Caco-2 (cell line): Measurements from ENCODE around the gene SLC25A29. TPM values are rescaled to one million over a fixed set of nuclear protein-coding genes. Genes with fewer than 3 reads are reported as not detected.

Experiments
- BruUV-seq: library from RNA; stranded (reverse); fragments of 400-500 nt; replicated peaks from 2 replicates; lab custom pipeline; 2021; lab: Mats Ljungman, UMichigan
- CTCF ChIA-PET: fragments of 300-600 bp; sonication (Branson Sonifier 250); formaldehyde crosslinking; loops from one replicate; lab custom pipeline; 2022; ENCODE audit warnings: antibody characterized with exemption; lab: Charles Lee
- POLR2A ChIA-PET: fragments of 300-600 bp; sonication (Branson Sonifier 250); formaldehyde crosslinking; loops from one replicate; lab custom pipeline; 2022; ENCODE audit warnings: antibody characterized with exemption; lab: Charles Lee
- DNase-seq, 2 experiments: peaks; one replicate each; pipeline versions ENCODE4 v3.0.0 to v3.0.0-alpha.2; 2020 to 2022
- H3K27me3 ChIP-seq: replicated peaks from 2 replicates; pipeline ENCODE4 v1.6.0; 2011; ENCODE audit warnings: low read length; ENCODE audit not compliant: control insufficient read depth, insufficient read depth
- H3K36me3 ChIP-seq: 2 replicates; pipeline ENCODE4 v1.5.1; 2011; ENCODE audit warnings: low read length; ENCODE audit not compliant: control insufficient read depth, insufficient read depth
- H3K4me1 ChIP-seq: fragments of 250-450 bp; sonication (Bioruptor Pico); 2 replicates; pipeline ENCODE4 v1.5.1; 2020; ENCODE audit warnings: mild to moderate bottlenecking
- H3K4me3 ChIP-seq: 2 replicates; pipeline ENCODE4 v1.5.1; 2011; ENCODE audit warnings: low read depth, mild to moderate bottlenecking, control low read depth, low read length
- H3K9me3 ChIP-seq: fragments of 250-450 bp; sonication (Bioruptor Pico); 2 replicates; pipeline ENCODE4 v1.5.1; 2020; ENCODE audit warnings: mild to moderate bottlenecking, moderate library complexity
- H3K27ac Mint-ChIP-seq: one replicate; pipeline ENCODE4 v1.8.0; 2022; ENCODE audit warnings: mixed read lengths; ENCODE audit not compliant: unreplicated experiment
- H3K27me3 Mint-ChIP-seq: one replicate; pipeline ENCODE4 v1.8.0; 2022; ENCODE audit warnings: mixed read lengths; ENCODE audit not compliant: insufficient read depth, unreplicated experiment
- H3K36me3 Mint-ChIP-seq: one replicate; pipeline ENCODE4 v1.8.0; 2022; ENCODE audit warnings: mild to moderate bottlenecking, mixed read lengths; ENCODE audit not compliant: insufficient read depth, unreplicated experiment
- H3K4me1 Mint-ChIP-seq: one replicate; pipeline ENCODE4 v1.8.0; 2022; ENCODE audit warnings: low read depth, mixed read lengths; ENCODE audit not compliant: unreplicated experiment
- H3K4me3 Mint-ChIP-seq: one replicate; pipeline ENCODE4 v1.8.0; 2022; ENCODE audit warnings: mild to moderate bottlenecking, moderate library complexity, mixed read lengths; ENCODE audit not compliant: unreplicated experiment
- H3K9me3 Mint-ChIP-seq: one replicate; pipeline ENCODE4 v1.8.0; 2022; ENCODE audit warnings: mixed read lengths; ENCODE audit not compliant: unreplicated experiment
- CTCF ChIP-seq, 2 experiments: fragments of 200-600 bp in 1 of 2; IDR thresholded peaks; 1 replicate in 1 of 2; 2 replicates in 1 of 2; pipeline versions ENCODE4 v1.5.1 to v1.8.0; 2011 to 2022; ENCODE audit warnings: antibody characterized with exemption in 1 of 2, control low read depth in 1 of 2, inconsistent platforms in 1 of 2, low read depth in 1 of 2, low read length in 1 of 2, mild to moderate bottlenecking in 1 of 2, moderate library complexity in 1 of 2; ENCODE audit not compliant: insufficient read depth in 1 of 2, severe bottlenecking in 1 of 2, unreplicated experiment in 1 of 2
- intact Hi-C: fragments of 100-400 bp; cut with micrococcal nuclease; formaldehyde crosslinking; loops from one replicate; pipeline ENCODE4 v1.10.0; 2022; ENCODE audit not compliant: unreplicated experiment
- total RNA-seq: library from RNA; stranded (reverse); gene quantifications from 2 replicates; pipeline ENCODE4 v1.2.3, GENCODE V29; 2022

Gene SLC25A29
- total RNA-seq, 1 experiment from 2014 or later, result 28.5 TPM

- Histone ChIP-seq H3K4me1 (no peaks in the 10 kb centered on the region), H3K27me3 (no peaks in the 10 kb centered on the region), H3K36me3 (no peaks in the 10 kb centered on the region), H3K4me3 (no peak overlapping the region), H3K9me3 (no peaks in the 10 kb centered on the region)
- no peak for TF ChIP-seq CTCF (IDR thresholded peaks at IDR 0.05; ENCODE audit: insufficient read depth in 1 of 2, low read depth in 1 of 2, low read length in 1 of 2, severe bottlenecking in 1 of 2, unreplicated experiment in 1 of 2)
- no peak overlapping the region for H3K27ac Mint-ChIP-seq
- ChIA-PET CTCF (interaction anchor here (1.0 kb wide), 1 partner anchor 16 kb away, joined by 4 read pairs; no protein-coding TSS in a partner anchor), POLR2A (no interaction called here)
- H3K4me1 Mint-ChIP-seq, result peaks cover 15% of the 10 kb centered on the region
- peaks cover 49% of the 10 kb centered on the region for H3K36me3 Mint-ChIP-seq
- no TSS peak for BruUV-seq
- H3K27me3 Mint-ChIP-seq, result no peaks in the 10 kb centered on the region
- no peak overlapping the region for H3K4me3 Mint-ChIP-seq
- intact Hi-C loops, result no loop called here
- H3K9me3 Mint-ChIP-seq, result peaks cover 7% of the 10 kb centered on the region
- no peak for DNase-seq
Measured at GRCh38 chr14:100262545-100262944, 43.7 kb downstream of the SLC25A29 start.

GRCh38 chr14:100261621-100262020 is 44.6 kb downstream of the SLC25A29 start:
- H3K27me3 Mint-ChIP-seq, result no peaks in the 10 kb centered on the region
- H3K4me1 ChIP-seq, result no peaks in the 10 kb centered on the region
- no peak overlapping the region for H3K4me3 ChIP-seq
- H3K36me3 Mint-ChIP-seq, result peaks cover 44% of the 10 kb centered on the region
- no peak for DNase-seq
- peaks cover 7% of the 10 kb centered on the region for H3K9me3 Mint-ChIP-seq
- H3K36me3 ChIP-seq, result no peaks in the 10 kb centered on the region
- H3K4me3 Mint-ChIP-seq, result no peak overlapping the region
- BruUV-seq, result no TSS peak
- no peak overlapping the region for H3K27ac Mint-ChIP-seq
- peaks cover 10% of the 10 kb centered on the region for H3K4me1 Mint-ChIP-seq
- CTCF ChIA-PET, result interaction anchor here (0.5 kb wide), 1 partner anchor 15 kb away, joined by 3 read pairs; no protein-coding TSS in a partner anchor
- TF ChIP-seq CTCF (IDR thresholded peaks at IDR 0.05; ENCODE audit: insufficient read depth in 1 of 2, low read depth in 1 of 2, low read length in 1 of 2, severe bottlenecking in 1 of 2, unreplicated experiment in 1 of 2), result no peak
- POLR2A ChIA-PET, result no interaction called here
- no peaks in the 10 kb centered on the region for H3K9me3 ChIP-seq
- intact Hi-C loops, result no loop called here
- H3K27me3 ChIP-seq, result no peaks in the 10 kb centered on the region

GRCh38 chr14:100256339-100256895 is 49.8 kb downstream of the SLC25A29 start:
- intact Hi-C loops, result no loop called here
- H3K36me3 ChIP-seq, result no peaks in the 10 kb centered on the region
- DNase-seq, result no peak
- BruUV-seq, result no TSS peak
- no peak overlapping the region for H3K4me3 Mint-ChIP-seq
- H3K4me3 ChIP-seq, result no peak overlapping the region
- no peaks in the 10 kb centered on the region for H3K4me1 ChIP-seq
- H3K27me3 ChIP-seq, result no peaks in the 10 kb centered on the region
- ChIA-PET POLR2A (no interaction called here), CTCF (no interaction called here)
- peaks cover 7% of the 10 kb centered on the region for H3K9me3 Mint-ChIP-seq
- no peaks in the 10 kb centered on the region for H3K27me3 Mint-ChIP-seq
- no peaks in the 10 kb centered on the region for H3K4me1 Mint-ChIP-seq
- H3K27ac Mint-ChIP-seq, result no peak overlapping the region
- no peak for TF ChIP-seq CTCF (IDR thresholded peaks at IDR 0.05; ENCODE audit: insufficient read depth in 1 of 2, low read depth in 1 of 2, low read length in 1 of 2, severe bottlenecking in 1 of 2, unreplicated experiment in 1 of 2)
- H3K36me3 Mint-ChIP-seq, result peaks cover 11% of the 10 kb centered on the region
- H3K9me3 ChIP-seq, result no peaks in the 10 kb centered on the region
